ENCODE data around the gene KANSL3. TPM values are rescaled to one million over a fixed set of nuclear protein-coding genes. Genes with fewer than 3 reads are reported as not detected.
"Not testable (repeated sequence)": the region's sequence is repeated elsewhere in the genome, so short reads cannot be mapped to it uniquely, and the experiment has no call there.

KANSL3 gene
- total RNA-seq, 1 donor: 50.2 TPM

DNA sequence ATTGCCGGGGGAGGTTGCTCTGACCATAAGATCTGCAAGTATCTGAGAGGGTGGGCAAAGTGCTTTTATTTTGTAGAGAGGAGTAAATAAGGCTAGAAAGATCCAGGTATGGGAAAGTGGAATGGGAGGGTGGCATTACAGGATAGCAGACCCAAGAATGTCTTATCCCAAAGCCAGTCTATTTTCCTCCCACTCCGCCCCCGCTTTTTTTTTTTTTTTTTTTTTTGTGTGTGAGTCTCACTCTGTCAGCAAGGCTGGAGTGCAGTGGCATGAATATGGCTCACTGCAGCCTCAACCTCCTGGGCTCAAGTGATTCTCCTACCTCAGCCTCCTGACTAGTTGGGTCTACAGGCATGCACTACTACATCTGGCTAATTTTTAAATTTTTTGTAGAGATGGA lies 70.0 kb downstream of the KANSL3 start:
- Histone ChIP-seq H3K27me3 (ENCODE audit: insufficient read depth, low read length) (no peaks in the 10 kb centered on the region), H3K4me1 (ENCODE audit: insufficient read depth, low read length) (no peaks in the 10 kb centered on the region), H3K9me3 (ENCODE audit: low read depth, low read length) (no peaks in the 10 kb centered on the region), H3K4me3 (ENCODE audit: low read length) (no peak overlapping the region)

DNA sequence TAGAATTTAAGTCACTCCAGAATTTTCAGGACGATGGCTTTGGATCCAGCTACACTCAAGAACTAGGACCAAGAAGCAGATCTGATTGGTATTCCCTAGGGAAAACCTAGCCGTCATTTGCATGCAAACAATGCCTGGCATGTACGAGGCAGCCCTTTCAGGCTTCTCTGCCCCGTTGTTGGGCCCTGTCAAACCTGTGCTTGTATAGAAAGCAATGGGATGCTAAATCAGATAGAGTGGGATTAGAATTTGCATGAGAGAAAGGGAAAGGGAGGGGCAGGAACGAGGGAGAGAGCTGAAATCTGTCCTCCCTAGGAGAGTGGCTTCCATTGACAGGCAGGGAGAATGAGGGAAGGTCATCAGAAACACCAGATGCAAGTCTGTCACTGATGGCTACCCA lies 73.0 kb downstream of the KANSL3 start:
- Histone ChIP-seq H3K9me3 (ENCODE audit: low read depth, low read length) (no peaks in the 10 kb centered on the region), H3K4me1 (ENCODE audit: insufficient read depth, low read length) (no peaks in the 10 kb centered on the region), H3K27me3 (ENCODE audit: insufficient read depth, low read length) (no peaks in the 10 kb centered on the region), H3K4me3 (ENCODE audit: low read length) (no peak overlapping the region)

DNA sequence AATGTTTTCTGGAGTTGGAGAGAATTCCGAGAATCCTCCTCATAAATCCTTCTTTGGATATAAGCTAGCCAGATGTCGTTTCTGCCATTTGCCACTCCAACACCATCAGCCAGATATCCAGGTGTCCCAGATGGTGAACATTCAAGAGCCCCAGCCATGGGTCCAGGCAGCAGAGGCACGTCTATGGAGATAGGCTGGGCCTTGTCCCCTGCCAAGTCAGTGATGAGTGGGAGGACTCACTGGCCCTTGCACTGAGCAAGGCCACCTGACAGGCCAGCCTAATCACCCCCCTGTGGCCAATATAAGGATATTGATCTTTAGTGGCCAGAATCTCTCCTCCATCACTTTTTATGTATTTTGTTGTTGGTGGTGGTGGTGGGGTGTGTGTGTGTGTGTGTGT lies 73.5 kb downstream of the KANSL3 start:
- Histone ChIP-seq H3K4me3 (ENCODE audit: low read length) (no peak overlapping the region), H3K4me1 (ENCODE audit: insufficient read depth, low read length) (no peaks in the 10 kb centered on the region), H3K9me3 (ENCODE audit: low read depth, low read length) (no peaks in the 10 kb centered on the region), H3K27me3 (ENCODE audit: insufficient read depth, low read length) (no peaks in the 10 kb centered on the region)

DNA sequence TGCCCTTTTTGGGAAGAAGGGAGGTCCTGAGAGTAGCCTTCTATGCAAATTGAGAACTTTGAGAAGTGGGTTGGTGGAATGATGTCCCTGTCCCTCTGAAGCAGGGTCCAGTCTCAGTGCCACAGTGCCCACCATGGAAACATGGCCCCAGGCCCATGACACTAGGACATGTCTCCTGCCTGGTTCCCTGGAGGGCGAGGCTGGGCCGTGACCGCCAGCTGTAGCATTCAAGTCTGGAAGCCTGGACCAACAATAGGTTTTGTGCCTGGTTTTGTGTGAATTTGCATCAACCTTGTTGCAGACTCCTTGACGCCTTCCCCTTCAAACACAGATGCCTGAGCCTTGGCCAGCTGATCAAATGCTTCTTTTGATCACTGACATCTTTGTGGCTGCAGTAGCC lies 74.1 kb downstream of the KANSL3 start:
- no peaks in the 10 kb centered on the region for H3K9me3 ChIP-seq (ENCODE audit: low read depth, low read length)
- H3K4me3 ChIP-seq (ENCODE audit: low read length): no peak overlapping the region
- H3K4me1 ChIP-seq (ENCODE audit: insufficient read depth, low read length): no peaks in the 10 kb centered on the region
- no peaks in the 10 kb centered on the region for H3K27me3 ChIP-seq (ENCODE audit: insufficient read depth, low read length)

DNA sequence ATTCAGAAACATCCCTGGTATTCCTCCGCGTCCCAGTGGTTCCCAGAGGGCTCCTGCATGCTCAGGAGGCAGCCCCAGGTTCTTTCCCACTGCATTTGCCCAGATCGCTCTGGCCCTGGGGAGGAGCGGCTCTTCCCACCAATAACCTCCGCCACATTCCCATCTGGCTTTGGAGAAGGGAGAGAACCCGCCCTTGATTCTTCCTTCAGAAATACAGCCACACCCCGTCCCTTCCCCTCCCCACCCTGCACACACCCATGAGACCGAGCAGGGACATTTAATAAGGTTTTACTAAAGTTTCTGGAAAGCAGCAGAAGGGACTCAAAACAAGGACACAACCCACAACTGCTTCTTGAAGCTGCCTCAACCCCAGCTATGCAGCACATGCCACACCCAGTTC lies 79.6 kb downstream of the KANSL3 start:
- no peaks in the 10 kb centered on the region for H3K9me3 ChIP-seq (ENCODE audit: low read depth, low read length)
- H3K4me3 ChIP-seq (ENCODE audit: low read length): no peak overlapping the region
- H3K27me3 ChIP-seq (ENCODE audit: insufficient read depth, low read length): no peaks in the 10 kb centered on the region
- peaks cover 12% of the 10 kb centered on the region for H3K4me1 ChIP-seq (ENCODE audit: insufficient read depth, low read length)

DNA sequence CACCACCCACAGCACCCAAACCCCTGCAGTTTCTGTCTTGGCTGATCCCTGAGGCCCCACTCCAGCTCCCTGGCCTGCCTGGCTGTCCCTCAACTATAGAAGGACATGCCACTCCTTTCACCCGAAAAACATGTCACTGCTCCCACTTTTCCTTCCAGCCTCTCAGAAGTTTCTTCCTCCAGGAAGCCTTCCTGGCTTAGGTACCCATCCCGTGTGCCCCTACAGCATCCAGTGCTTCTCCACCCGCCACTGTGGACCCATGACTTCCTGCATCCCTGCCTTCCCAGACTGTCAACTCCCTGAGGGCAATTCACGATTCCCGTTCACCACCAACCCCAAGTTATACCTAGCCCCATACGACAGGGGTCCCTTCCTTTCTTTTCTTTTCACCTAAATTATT lies 80.1 kb downstream of the KANSL3 start:
- Histone ChIP-seq H3K27me3 (ENCODE audit: insufficient read depth, low read length) (no peaks in the 10 kb centered on the region), H3K4me1 (ENCODE audit: insufficient read depth, low read length) (peaks cover 14% of the 10 kb centered on the region), H3K9me3 (ENCODE audit: low read depth, low read length) (no peaks in the 10 kb centered on the region), H3K4me3 (ENCODE audit: low read length) (no peak overlapping the region)

DNA sequence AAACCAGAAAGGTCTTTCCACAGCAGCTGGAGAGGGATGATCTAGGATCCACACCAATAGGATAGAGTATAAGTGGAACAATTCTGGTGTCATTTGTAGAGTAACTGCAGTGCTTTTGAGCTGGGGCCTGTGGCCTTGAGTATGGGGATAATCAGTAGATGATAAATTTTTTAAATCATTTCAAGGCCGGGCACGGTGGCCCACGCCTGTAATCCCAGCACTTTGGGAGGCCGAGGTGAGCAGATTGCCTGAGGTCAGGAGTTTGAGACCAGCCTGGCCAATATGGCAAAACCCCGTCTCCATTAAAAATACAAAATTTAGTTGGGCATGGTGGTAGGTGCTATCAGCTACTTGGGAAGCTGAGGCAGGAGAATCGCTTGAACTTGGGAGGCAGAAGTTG lies 80.7 kb downstream of the KANSL3 start:
- H3K4me3 ChIP-seq (ENCODE audit: low read length); H3K27me3 ChIP-seq (ENCODE audit: insufficient read depth, low read length); H3K9me3 ChIP-seq (ENCODE audit: low read depth, low read length): not testable (repeated sequence)
- peaks cover 14% of the 10 kb centered on the region for H3K4me1 ChIP-seq (ENCODE audit: insufficient read depth, low read length)

DNA sequence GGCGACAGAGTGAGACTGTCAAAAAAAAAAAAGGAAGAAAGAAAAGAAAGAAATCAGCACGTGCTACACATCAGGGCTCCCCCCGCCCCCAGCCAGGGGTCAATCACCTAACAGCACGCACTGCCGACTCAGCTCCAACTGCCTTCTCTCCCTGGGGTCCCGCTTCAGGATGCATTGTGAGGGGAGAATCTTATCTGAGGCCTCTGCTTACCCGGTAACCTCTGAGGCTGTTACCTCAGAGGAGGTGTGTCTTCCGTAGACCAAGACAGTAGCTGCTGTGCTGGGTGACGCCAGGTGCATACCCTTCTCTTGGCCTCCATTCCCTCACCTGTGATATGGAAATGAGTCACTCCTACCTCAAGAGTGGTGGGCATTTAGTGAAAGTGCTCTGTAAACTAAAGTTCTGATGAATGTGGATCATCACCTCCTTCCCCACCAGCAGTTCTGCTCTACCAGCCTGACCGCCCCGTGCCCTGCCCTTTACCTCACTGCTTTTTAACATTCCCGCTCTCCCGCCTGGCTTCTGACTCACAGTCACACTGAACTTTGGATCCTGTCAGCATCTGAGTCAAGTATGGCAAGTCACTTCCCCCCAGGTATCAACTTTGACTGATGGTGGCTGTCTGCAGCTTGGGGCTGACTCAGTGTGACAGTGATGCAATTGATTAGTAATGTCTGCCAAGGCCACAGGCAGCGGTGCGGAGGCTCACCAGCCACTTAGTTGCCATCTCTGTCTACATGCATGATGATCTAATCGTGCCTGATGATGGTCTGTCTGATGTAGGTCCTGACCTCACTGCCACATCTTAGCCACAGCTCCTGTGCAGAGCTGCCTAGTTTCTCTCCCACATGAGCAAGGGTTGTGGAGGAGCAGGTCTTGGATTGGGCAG lies 81.4 kb downstream of the KANSL3 start:
- H3K4me3 ChIP-seq (ENCODE audit: low read length): no peak overlapping the region
- no peaks in the 10 kb centered on the region for H3K27me3 ChIP-seq (ENCODE audit: insufficient read depth, low read length)
- peaks cover 14% of the 10 kb centered on the region for H3K4me1 ChIP-seq (ENCODE audit: insufficient read depth, low read length)
- H3K9me3 ChIP-seq (ENCODE audit: low read depth, low read length): no peaks in the 10 kb centered on the region

DNA sequence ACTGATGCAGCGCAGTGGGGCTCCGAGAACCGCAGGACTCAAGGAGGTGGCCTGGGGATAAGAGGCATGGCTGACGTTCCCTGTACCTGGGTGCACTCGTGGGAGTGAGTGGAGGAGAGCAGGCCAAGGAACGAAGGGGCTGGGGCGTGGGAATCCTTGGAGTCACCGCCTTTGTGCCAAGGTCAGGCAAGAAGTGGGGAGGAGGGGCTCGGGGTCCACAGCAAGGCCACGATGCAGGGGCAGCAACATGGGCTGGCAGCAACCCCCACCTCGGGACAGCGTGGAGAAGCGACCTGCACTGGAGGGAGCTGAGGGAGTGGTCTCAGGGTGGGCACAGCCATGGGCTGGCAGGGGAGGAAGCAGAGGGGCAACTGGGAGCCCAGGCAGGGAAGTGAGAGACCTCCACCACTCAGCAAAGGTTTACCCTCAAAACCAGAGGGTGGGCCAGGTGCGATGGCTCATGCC lies 82.9 kb downstream of the KANSL3 start:
- no peaks in the 10 kb centered on the region for H3K27me3 ChIP-seq (ENCODE audit: insufficient read depth, low read length)

DNA sequence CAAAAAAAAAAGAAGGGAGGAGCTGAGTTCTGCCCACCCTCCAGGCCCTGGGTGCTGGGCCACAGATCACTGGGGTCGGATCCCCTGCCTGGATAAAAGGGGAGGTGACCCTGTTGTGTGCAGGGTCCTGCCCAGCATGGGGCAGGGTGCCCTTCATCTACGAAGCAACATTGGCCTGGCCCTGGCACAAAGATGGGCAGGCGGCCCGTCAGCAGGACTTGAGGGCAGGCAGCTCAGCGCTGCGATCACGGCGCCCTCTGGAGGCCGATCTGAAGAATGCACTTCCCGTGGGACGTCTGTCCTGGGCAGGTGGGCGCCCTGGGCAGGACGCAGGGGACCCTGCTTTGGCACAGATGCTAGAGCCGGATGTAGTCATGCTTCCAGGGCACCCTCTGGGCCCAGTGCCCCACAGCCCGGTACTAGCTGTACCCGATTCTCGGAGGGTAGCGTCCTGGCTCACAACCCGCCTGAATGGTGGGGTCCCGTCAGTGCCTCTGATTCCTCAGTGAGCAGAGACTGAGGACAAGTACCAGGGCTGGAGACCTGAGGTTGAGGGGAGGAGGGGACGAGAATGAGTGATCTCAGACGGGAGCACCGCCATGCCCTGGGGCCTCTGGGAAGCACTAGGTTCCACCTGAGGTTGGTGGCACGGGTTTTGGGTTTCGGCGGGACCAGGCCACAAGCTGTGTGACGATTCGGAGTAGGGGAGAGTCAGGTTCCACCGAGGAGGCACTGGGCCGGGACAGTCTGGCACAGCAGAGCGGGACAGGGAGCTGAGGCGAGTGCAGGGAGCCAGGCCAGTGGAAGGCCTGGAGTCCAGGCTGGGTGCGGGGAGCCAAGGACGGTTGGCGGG lies 83.6 kb downstream of the KANSL3 start:
- Histone ChIP-seq H3K4me3 (ENCODE audit: low read length) (no peak overlapping the region), H3K4me1 (ENCODE audit: insufficient read depth, low read length) (peaks cover 14% of the 10 kb centered on the region)

More for the DNA sequence above, 82.9 kb downstream of the KANSL3 start:
- Histone ChIP-seq H3K4me1 (ENCODE audit: insufficient read depth, low read length) (peaks cover 14% of the 10 kb centered on the region), H3K9me3 (ENCODE audit: low read depth, low read length) (no peaks in the 10 kb centered on the region), H3K4me3 (ENCODE audit: low read length) (no peak overlapping the region)

DNA sequence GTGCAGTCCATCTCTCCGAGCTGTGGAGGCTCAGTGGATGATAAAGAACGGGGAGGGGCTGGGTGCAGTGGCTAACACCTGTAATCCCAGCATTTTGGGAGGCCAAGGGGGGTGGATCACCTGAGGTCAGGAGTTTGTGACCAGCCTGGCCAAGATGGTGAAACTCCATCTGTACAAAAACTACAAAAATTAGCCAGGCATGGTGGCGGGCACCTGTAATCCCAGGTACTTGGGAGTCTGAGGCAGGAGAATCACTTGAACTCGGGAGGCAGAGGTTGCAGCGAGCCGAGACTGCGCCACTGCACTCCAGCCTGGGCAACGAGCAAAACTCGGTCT lies 84.2 kb downstream of the KANSL3 start:
- not testable (repeated sequence) for H3K27me3 ChIP-seq (ENCODE audit: insufficient read depth, low read length); H3K4me3 ChIP-seq (ENCODE audit: low read length); H3K9me3 ChIP-seq (ENCODE audit: low read depth, low read length)
- H3K4me1 ChIP-seq (ENCODE audit: insufficient read depth, low read length): peaks cover 14% of the 10 kb centered on the region

More for the DNA sequence above, 83.6 kb downstream of the KANSL3 start:
- Histone ChIP-seq H3K27me3 (ENCODE audit: insufficient read depth, low read length) (no peaks in the 10 kb centered on the region), H3K9me3 (ENCODE audit: low read depth, low read length) (no peaks in the 10 kb centered on the region)

DNA sequence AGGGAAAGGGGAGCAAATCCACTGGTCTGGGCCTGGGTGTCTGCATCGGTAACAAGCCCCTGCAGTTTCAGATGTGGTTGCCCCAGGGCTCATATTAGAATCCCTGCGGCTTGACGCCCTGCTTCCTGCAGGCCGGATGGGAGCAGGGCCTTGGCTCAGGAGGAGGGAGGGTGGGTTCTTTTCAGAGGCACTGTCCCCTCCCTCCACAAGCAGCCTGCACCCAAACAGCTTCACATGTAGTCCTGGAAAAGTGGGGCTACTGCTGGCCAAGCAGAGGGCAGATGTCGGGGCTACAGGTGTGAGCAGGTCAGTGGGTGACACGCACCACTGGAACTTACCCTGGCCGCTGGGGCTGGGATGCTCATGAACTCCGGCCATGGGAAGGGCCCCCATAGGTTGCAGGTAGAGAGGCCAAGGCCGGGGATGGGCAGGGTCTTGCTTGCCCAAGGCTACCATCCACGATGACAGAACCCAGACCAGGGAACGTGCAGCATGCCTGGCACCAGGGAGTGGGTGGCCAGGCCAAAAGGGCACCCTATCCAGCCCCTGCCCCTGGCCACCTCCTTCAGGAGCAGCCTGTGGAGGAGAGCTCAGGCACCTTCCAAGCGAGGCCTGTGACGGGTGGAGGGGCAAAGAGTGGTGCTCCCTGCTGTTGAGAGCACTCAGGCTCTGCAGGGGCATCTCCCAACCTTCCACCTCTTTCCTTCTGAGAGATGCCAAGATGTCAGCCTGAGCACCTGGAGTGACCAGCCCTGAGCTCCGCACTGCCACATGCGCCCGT lies 84.7 kb downstream of the KANSL3 start:
- H3K4me3 ChIP-seq (ENCODE audit: low read length): no peak overlapping the region
- no peaks in the 10 kb centered on the region for H3K9me3 ChIP-seq (ENCODE audit: low read depth, low read length)
- peaks cover 14% of the 10 kb centered on the region for H3K4me1 ChIP-seq (ENCODE audit: insufficient read depth, low read length)
- no peaks in the 10 kb centered on the region for H3K27me3 ChIP-seq (ENCODE audit: insufficient read depth, low read length)

DNA sequence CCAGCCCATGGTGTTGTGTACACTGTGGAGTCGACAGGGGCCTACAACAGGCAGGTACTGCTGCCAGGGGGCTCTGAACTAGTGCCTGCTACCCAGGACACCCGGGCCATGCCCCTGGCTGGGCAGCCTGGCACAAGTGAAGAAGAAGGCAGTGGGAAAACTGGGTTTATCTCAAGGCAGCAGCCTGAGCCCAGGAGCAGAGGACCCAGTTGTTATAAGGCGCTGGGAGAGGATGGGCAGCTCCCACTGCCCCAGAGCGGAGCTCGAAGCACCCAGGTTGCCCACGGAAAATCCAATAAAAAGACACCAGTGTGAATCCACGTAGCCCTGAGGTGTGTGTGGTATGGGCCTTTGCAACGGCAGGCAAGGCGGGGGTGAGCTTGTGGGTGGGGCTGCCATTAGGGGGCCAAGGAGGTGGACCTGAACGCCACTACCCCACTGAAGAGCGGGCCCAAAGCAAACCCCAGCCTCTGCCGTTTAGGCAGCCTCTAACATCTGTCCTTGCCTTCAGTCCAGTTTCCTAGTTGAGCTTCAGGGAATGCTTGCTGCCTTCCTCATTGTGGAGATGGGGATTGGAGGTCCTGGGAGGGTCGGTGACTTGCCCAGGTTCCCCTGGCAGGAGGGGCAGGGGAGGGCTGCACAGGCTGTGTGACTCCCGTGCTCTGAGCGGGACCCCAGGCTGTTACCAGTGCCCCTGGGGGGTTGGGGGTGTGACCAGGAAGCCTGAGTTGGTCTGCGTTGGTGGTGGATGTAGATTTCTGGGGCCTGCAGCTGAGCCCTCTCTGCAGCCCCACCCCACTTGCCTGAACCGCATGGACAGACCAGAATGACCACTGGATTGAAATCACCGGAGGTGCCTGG lies 85.6 kb downstream of the KANSL3 start:
- Histone ChIP-seq H3K4me3 (ENCODE audit: low read length) (no peak overlapping the region), H3K27me3 (ENCODE audit: insufficient read depth, low read length) (no peaks in the 10 kb centered on the region), H3K9me3 (ENCODE audit: low read depth, low read length) (no peaks in the 10 kb centered on the region), H3K4me1 (ENCODE audit: insufficient read depth, low read length) (peaks cover 14% of the 10 kb centered on the region)

DNA sequence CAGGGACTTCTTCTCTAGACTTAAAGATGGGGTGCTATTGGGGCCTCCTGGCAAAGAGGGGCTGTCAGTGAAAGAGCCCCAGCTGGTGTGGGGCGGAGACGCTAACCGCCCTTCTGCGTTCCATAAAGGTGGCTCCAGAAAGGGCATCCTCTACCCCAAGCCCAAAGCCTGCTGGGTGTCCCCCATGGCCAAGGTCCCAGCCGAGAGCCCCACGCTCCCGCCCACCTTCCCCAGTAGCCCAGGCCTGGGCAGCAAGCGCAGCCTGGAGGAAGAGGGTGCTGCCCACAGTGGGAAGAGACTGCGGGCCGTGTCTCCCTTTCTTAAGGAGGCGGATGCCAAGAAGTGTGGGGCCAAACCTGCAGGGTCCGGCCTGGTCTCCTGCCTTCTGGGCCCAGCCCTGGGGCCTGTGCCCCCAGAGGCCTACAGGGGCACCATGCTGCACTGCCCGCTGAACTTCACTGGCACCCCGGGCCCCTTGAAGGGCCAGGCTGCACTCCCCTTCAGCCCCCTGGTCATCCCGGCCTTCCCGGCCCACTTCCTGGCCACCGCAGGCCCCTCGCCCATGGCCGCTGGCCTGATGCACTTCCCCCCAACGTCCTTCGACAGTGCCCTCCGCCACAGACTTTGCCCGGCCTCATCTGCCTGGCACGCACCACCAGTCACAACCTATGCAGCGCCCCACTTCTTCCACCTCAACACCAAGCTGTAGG lies 86.4 kb downstream of the KANSL3 start:
- H3K27me3 ChIP-seq (ENCODE audit: insufficient read depth, low read length): no peaks in the 10 kb centered on the region
- peaks cover 18% of the 10 kb centered on the region for H3K4me1 ChIP-seq (ENCODE audit: insufficient read depth, low read length)
- H3K9me3 ChIP-seq (ENCODE audit: low read depth, low read length): no peaks in the 10 kb centered on the region
- H3K4me3 ChIP-seq (ENCODE audit: low read length): no peak overlapping the region
